ENCODE data around the gene PDE4B. TPM values are rescaled to one million over a fixed set of nuclear protein-coding genes. Genes with fewer than 3 reads are reported as not detected.

PDE4B gene
- total and polyA plus RNA-seq, 2 of the 13 experiments (the other 11 are each of a cell fraction or from before 2014, with no cell fraction given), result not detected

GRCh38 chr1:66239834-66240233, 447.1 kb downstream of the PDE4B start:
- 0% methylated on average over 2 of the region's 2 CpGs for WGBS (ENCODE audit: low lambda C conversion rate)
- CTCF ChIA-PET (ENCODE audit: low intra/inter-chr PET ratio, low total read pairs), result interaction anchor here (4.5 kb wide), 1 partner anchor 282 kb away, joined by 89 read pairs; no protein-coding TSS in a partner anchor
- no peak for TF ChIP-seq ZC3H13 (CRISPR knock-in tag; IDR thresholded peaks at IDR 0.05)
- TF ChIP-seq RFXAP (CRISPR knock-in tag; IDR thresholded peaks at IDR 0.05; ENCODE audit: borderline replicate concordance), result no peak
- no peak for TF ChIP-seq ZNF251 (CRISPR knock-in tag; IDR thresholded peaks at IDR 0.05)
- no peak for TF ChIP-seq BRD4 (CRISPR knock-in tag; IDR thresholded peaks at IDR 0.05)
- no peak for TF ChIP-seq ZNF543 (CRISPR knock-in tag; IDR thresholded peaks at IDR 0.05)
- no peak for TF ChIP-seq SMARCE1 (IDR thresholded peaks at IDR 0.05; ENCODE audit: borderline replicate concordance)
- no peak for TF ChIP-seq ZNF780A (CRISPR knock-in tag; IDR thresholded peaks at IDR 0.05)
- TF ChIP-seq, protein P1, sequence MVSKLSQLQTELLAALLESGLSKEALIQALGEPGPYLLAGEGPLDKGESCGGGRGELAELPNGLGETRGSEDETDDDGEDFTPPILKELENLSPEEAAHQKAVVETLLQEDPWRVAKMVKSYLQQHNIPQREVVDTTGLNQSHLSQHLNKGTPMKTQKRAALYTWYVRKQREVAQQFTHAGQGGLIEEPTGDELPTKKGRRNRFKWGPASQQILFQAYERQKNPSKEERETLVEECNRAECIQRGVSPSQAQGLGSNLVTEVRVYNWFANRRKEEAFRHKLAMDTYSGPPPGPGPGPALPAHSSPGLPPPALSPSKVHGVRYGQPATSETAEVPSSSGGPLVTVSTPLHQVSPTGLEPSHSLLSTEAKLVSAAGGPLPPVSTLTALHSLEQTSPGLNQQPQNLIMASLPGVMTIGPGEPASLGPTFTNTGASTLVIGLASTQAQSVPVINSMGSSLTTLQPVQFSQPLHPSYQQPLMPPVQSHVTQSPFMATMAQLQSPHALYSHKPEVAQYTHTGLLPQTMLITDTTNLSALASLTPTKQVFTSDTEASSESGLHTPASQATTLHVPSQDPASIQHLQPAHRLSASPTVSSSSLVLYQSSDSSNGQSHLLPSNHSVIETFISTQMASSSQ (IDR thresholded peaks at IDR 0.05; ENCODE audit: low read depth), result no peak
- TF ChIP-seq, protein P1 (CRISPR knock-in tag; IDR thresholded peaks at IDR 0.05; ENCODE audit: borderline replicate concordance), result no peak
- no peak for TF ChIP-seq ZNF264 (CRISPR knock-in tag; IDR thresholded peaks at IDR 0.05)
- TF ChIP-seq CC2D1A (CRISPR knock-in tag; IDR thresholded peaks at IDR 0.05), result no peak
- TF ChIP-seq, protein P2, sequence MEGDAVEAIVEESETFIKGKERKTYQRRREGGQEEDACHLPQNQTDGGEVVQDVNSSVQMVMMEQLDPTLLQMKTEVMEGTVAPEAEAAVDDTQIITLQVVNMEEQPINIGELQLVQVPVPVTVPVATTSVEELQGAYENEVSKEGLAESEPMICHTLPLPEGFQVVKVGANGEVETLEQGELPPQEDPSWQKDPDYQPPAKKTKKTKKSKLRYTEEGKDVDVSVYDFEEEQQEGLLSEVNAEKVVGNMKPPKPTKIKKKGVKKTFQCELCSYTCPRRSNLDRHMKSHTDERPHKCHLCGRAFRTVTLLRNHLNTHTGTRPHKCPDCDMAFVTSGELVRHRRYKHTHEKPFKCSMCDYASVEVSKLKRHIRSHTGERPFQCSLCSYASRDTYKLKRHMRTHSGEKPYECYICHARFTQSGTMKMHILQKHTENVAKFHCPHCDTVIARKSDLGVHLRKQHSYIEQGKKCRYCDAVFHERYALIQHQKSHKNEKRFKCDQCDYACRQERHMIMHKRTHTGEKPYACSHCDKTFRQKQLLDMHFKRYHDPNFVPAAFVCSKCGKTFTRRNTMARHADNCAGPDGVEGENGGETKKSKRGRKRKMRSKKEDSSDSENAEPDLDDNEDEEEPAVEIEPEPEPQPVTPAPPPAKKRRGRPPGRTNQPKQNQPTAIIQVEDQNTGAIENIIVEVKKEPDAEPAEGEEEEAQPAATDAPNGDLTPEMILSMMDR (CRISPR knock-in tag; IDR thresholded peaks at IDR 0.05), result no peak
- no peak for TF ChIP-seq NCOA5 (CRISPR knock-in tag; IDR thresholded peaks at IDR 0.05)
- no peak for TF ChIP-seq TFDP2 (CRISPR knock-in tag; IDR thresholded peaks at IDR 0.05)
- TF ChIP-seq NBN (conservative IDR thresholded peaks at IDR 0.05), result no peak
- TF ChIP-seq ZSCAN5A (CRISPR knock-in tag; IDR thresholded peaks at IDR 0.05; ENCODE audit: borderline replicate concordance), result no peak
- TF ChIP-seq SOX13 (IDR thresholded peaks at IDR 0.05), result no peak
- TF ChIP-seq SOX13 (CRISPR knock-in tag; conservative IDR thresholded peaks at IDR 0.05 in 1 of 2, IDR thresholded peaks at IDR 0.05 in 1 of 2), result no peak

More at GRCh38 chr1:66239834-66240233, 447.1 kb downstream of the PDE4B start:
- Histone ChIP-seq H3K4me3 (replicated peaks in 1 of 3; ENCODE audit: insufficient read depth in 1 of 3, low read depth in 2 of 3, low read length in 3 of 3) (no peak overlapping the region), H2AFZ (ENCODE audit: low read length) (no peak overlapping the region), H3K36me3 (replicated peaks in 1 of 2; ENCODE audit: control insufficient read depth in 1 of 2, insufficient read depth in 2 of 2, low read length in 2 of 2) (no peaks in the 10 kb centered on the region), H3K4me1 (ENCODE audit: insufficient read depth, low read length) (no peaks in the 10 kb centered on the region), H3K4me2 (ENCODE audit: low read depth, low read length) (no peak overlapping the region), H3K9ac (ENCODE audit: insufficient read depth, low read depth, low read length) (no peak overlapping the region), H3K79me2 (ENCODE audit: insufficient read depth, low read length) (no peaks in the 10 kb centered on the region), H3K27me3 (ENCODE audit: control insufficient read depth in 1 of 2, insufficient read depth in 2 of 2, low read length in 2 of 2) (no peaks in the 10 kb centered on the region), H4K20me1 (ENCODE audit: insufficient read depth, low read length) (no peaks in the 10 kb centered on the region), H3K27ac (ENCODE audit: extremely low read length, insufficient read depth, low read length) (no peak overlapping the region), H3K9me3 (ENCODE audit: low read length) (no peaks in the 10 kb centered on the region)
- POLR2A ChIA-PET, result no interaction called here
- DNase-seq (ENCODE audit: low spot score) (no peak), ATAC-seq (peak; percentile 46; the same call in 1 of the 3 replicates), FAIRE-seq (no peak)
- no TSS peak for BruUV-seq (replicated peaks)
- intact Hi-C loops (cut with micrococcal nuclease; ENCODE audit: unreplicated experiment) (no loop called here), in situ Hi-C loops (cut with HindIII; ENCODE audit: extremely low pct_ligation_motif_present, low pct_unique_long_range_greater_than_20kb) (loop anchor here (5.0 kb wide), 1 partner anchor 278 kb away; no protein-coding TSS in a partner anchor)

Measured in HepG2 (cell line).